ENCODE data around the gene THOC6. TPM values are rescaled to one million over a fixed set of nuclear protein-coding genes. Genes with fewer than 3 reads are reported as not detected.

The THOC6 gene
- total RNA-seq, 2 donors from 2014 or later, result 11.7 to 21.8 TPM

GRCh38 chr16:3012828-3013420, 10.9 kb upstream of the THOC6 start, which contains the start of gene CLDN9:
CLDN9 (plus strand) TSS chr16:3012923; CDS start chr16:3013363, 440 bp downstream.
- WGBS, 2 donors, result 27 to 36% methylated on average over 4 to 23 of the region's 27 CpGs
- Histone ChIP-seq H3K4me1 (peaks cover 68% of the 10 kb centered on the region), H3K27me3 (no peaks in the 10 kb centered on the region), H3K4me3 (no peak within 1 kb of the TSS), H3K27ac (peak within 1 kb of the TSS; percentile 1 to 94 (median 78)), H3K36me3 (replicated peaks in 1 of 2; ENCODE audit: insufficient read depth in 1 of 2, low read depth in 2 of 2) (no peaks in the 10 kb centered on the region), H3K9me3 (no peaks in the 10 kb centered on the region)
- DNase-seq (peak; percentile 74 to 86 (median 82)), ATAC-seq (peak; percentile 68)
- TF ChIP-seq POLR2A (IDR thresholded peaks at IDR 0.05) (peak; percentile 39 to 83 (median 75)), CTCF (IDR thresholded peaks at IDR 0.05) (peak in 1 of 7 experiments; percentile 25)
- intact Hi-C loops (cut with DNase I), result no loop called here

GRCh38 chr16:3013491-3013951, 10.3 kb upstream of the THOC6 start:
- no peak for ATAC-seq
- H3K4me1 ChIP-seq, result peaks cover 68% of the 10 kb centered on the region
- TF ChIP-seq CTCF (IDR thresholded peaks at IDR 0.05), result peak in 1 of 7 experiments; percentile 5
- no peak for TF ChIP-seq POLR2A (IDR thresholded peaks at IDR 0.05)
- no peaks in the 10 kb centered on the region for H3K9me3 ChIP-seq
- DNase-seq, result no peak
- H3K27me3 ChIP-seq, result no peaks in the 10 kb centered on the region
- no peak overlapping the region for H3K4me3 ChIP-seq
- no peaks in the 10 kb centered on the region for H3K36me3 ChIP-seq (replicated peaks in 1 of 2; ENCODE audit: insufficient read depth in 1 of 2, low read depth in 2 of 2)
- intact Hi-C loops (cut with DNase I), result no loop called here
- H3K27ac ChIP-seq, result peak overlapping the region in 3 of 4 donors; percentile 75 to 94 (median 80)
- 17 to 64% methylated on average over 6 to 23 of the region's 27 CpGs for WGBS, 2 donors

DNA sequence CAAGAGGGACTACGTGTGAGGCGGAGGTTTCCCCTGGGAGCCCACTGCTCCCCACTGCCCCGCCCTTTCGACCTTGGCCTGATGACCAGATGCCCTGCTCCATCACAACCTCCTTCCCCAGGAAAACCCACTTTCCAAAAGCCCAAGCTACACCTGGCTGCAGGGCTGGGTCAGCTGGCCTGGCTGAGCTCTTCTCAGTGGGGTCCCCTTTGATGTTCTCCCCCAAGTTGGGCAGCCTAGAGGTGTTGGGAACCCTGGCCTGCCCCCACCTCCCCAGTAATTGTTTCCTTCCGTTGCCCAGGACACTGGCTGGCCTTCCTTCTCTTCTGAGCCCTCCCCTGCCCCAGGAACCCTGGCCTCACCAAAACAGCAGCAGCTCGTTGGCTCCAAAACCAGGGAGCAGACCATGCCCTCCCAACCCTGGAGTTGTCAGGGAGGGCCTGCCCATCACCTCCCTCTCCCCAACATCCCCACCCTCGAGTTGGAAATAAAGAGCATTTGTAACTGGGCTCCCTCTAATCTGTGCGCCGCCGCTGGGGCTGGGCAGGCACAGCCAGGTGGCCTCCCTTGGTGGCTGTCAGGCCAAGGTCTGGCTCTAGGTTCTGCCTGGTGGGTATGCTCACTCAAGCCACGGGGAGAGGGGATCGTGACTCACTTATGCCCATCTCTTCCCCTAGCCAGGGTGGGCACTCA, 9.7 kb upstream of the THOC6 start:
- H3K27me3 ChIP-seq, result no peaks in the 10 kb centered on the region
- 52 to 71% methylated on average over 4 to 9 of the region's 12 CpGs for WGBS, 2 donors
- H3K4me1 ChIP-seq, result peaks cover 67% of the 10 kb centered on the region
- TF ChIP-seq CTCF (IDR thresholded peaks at IDR 0.05) (no peak), POLR2A (IDR thresholded peaks at IDR 0.05) (no peak)
- peak overlapping the region in 2 of 4 donors; percentile 17 to 29 for H3K27ac ChIP-seq
- ATAC-seq (no peak), DNase-seq (no peak)
- H3K36me3 ChIP-seq (replicated peaks in 1 of 2; ENCODE audit: insufficient read depth in 1 of 2, low read depth in 2 of 2), result no peaks in the 10 kb centered on the region
- no peak overlapping the region for H3K4me3 ChIP-seq
- intact Hi-C loops (cut with DNase I), result no loop called here
- no peaks in the 10 kb centered on the region for H3K9me3 ChIP-seq

DNA sequence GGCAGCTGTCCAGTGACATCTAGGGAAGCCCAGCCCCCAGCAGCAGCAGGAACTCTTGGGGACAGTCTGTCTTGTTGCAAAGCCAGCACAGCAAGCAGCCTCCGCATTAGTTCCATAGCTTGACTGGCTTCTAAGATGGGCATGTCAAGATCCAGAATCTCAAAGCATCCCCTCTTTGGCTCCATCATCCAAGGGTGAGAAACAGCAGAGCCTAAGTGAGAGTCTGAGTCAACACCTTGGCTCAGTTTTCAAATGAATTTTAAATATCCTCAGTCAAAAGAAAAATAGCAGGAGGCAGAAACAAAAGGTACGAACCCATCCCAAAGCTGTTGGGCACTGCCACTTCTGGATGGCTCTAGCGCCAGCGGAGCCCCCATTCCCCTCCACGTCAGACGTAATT, 8.9 kb upstream of the THOC6 start:
- intact Hi-C loops (cut with DNase I), result no loop called here
- WGBS, 2 donors, result 88 to 89% methylated on average over 6 of the region's 6 CpGs
- no peak for DNase-seq
- no peaks in the 10 kb centered on the region for H3K27me3 ChIP-seq
- no peak for ATAC-seq
- no peaks in the 10 kb centered on the region for H3K36me3 ChIP-seq (replicated peaks in 1 of 2; ENCODE audit: insufficient read depth in 1 of 2, low read depth in 2 of 2)
- no peak overlapping the region for H3K4me3 ChIP-seq
- TF ChIP-seq CTCF (IDR thresholded peaks at IDR 0.05) (no peak), POLR2A (IDR thresholded peaks at IDR 0.05) (no peak)
- peaks cover 67% of the 10 kb centered on the region for H3K4me1 ChIP-seq
- H3K27ac ChIP-seq, result no peak overlapping the region
- no peaks in the 10 kb centered on the region for H3K9me3 ChIP-seq

All from body of pancreas (tissue), 4 donors.